Esophagus squamous epithelium (tissue), 4 donors: ENCODE data around the gene TM2D3.

ENCODE experiments used
- POLR2A ChIP-seq, 4 donors: fragments of 450-650 bp; IDR thresholded peaks; one replicate each; pipeline ENCODE4 v1.6.1; 2017; ENCODE audit warnings: antibody characterized with exemption in 4 of 4, mild to moderate bottlenecking in 4 of 4, moderate library complexity in 3 of 4
- TF ChIP-seq, protein P1 (sequence below), 6 experiments: fragments of 450-650 bp in 4 of 6; fragments of 200-600 bp in 2 of 6; sonication (generic) in 2 of 6; IDR thresholded peaks; one replicate each; pipeline ENCODE4 v1.5.1; 2016 to 2019; ENCODE audit warnings: antibody characterized with exemption in 6 of 6, mild to moderate bottlenecking in 4 of 6, moderate library complexity in 4 of 6

DNA sequence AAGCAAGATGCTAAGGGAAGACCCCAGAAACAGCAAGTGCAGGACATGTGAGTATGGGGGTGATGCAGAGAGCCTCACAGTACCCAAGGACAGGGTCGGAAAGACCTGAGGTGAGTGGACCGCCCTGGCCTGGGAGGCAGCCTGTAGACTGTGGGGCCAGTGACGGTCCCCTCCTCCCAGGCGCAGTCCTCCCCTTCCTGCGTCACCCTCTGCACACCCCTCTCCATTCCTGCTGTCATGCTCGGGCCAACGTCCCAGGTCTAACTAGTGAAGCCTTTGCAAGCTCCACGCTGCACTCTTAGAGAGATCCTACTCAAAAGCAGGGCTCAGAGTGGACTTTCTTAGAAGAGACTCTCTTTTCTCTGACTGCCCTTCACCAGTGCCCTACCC lies 41.6 kb downstream of the TM2D3 start:
- TF ChIP-seq, protein P1, sequence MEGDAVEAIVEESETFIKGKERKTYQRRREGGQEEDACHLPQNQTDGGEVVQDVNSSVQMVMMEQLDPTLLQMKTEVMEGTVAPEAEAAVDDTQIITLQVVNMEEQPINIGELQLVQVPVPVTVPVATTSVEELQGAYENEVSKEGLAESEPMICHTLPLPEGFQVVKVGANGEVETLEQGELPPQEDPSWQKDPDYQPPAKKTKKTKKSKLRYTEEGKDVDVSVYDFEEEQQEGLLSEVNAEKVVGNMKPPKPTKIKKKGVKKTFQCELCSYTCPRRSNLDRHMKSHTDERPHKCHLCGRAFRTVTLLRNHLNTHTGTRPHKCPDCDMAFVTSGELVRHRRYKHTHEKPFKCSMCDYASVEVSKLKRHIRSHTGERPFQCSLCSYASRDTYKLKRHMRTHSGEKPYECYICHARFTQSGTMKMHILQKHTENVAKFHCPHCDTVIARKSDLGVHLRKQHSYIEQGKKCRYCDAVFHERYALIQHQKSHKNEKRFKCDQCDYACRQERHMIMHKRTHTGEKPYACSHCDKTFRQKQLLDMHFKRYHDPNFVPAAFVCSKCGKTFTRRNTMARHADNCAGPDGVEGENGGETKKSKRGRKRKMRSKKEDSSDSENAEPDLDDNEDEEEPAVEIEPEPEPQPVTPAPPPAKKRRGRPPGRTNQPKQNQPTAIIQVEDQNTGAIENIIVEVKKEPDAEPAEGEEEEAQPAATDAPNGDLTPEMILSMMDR (IDR thresholded peaks at IDR 0.05), result no peak
- TF ChIP-seq POLR2A (IDR thresholded peaks at IDR 0.05), result no peak
